Mammary epithelial cell (primary cell): ENCODE results near the gene ERMAP.

Experiments
- EZH2 ChIP-seq: IDR thresholded peaks from 2 replicates; pipeline ENCODE4 v1.6.1; 2012; ENCODE audit warnings: low read length, inconsistent platforms, borderline replicate concordance
- TF ChIP-seq, protein P1 (sequence below), 2 donors: IDR thresholded peaks in 1 of 2; conservative IDR thresholded peaks in 1 of 2; 2 replicates each; pipeline ENCODE4 v1.5.1; 2011 to 2012; ENCODE audit warnings: inconsistent platforms in 2 of 2, low read length in 2 of 2, mild to moderate bottlenecking in 2 of 2, control low read depth in 1 of 2, low read depth in 1 of 2; ENCODE audit not compliant: insufficient read depth in 1 of 2; ENCODE audit errors: extremely low read depth in 1 of 2

DNA sequence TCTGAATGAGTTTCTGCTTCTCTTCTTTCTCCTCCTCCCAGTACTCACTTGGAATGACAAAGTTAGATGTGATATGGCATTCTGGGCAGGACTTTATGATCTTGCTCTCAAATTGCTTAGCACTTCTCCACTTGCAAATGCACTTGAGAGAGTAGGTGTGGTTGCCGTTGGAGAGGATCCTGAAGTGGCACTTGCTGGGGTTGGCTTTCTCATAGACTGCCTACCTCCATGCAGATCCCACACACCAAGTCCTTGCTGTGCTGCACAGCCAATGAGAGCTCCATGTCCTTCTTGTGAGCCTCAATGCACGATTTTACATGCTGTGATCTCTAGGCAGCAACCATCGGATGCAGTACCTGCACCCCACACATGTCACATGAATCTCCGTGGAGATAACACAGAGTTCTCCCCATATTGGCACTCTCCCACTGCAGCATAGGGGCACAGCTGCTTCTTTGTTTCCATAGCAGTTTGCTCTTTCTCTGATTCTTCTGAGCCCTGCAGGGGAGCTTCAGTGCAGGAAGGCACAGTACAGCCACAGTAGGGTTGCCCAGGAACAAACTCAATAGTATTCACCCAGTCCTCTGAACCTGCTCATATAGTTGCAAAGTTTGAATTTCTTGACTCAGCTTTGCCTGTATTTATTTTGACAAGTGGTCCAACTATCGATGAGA is 74.7 kb downstream of the ERMAP start:
- TF ChIP-seq, protein P1, sequence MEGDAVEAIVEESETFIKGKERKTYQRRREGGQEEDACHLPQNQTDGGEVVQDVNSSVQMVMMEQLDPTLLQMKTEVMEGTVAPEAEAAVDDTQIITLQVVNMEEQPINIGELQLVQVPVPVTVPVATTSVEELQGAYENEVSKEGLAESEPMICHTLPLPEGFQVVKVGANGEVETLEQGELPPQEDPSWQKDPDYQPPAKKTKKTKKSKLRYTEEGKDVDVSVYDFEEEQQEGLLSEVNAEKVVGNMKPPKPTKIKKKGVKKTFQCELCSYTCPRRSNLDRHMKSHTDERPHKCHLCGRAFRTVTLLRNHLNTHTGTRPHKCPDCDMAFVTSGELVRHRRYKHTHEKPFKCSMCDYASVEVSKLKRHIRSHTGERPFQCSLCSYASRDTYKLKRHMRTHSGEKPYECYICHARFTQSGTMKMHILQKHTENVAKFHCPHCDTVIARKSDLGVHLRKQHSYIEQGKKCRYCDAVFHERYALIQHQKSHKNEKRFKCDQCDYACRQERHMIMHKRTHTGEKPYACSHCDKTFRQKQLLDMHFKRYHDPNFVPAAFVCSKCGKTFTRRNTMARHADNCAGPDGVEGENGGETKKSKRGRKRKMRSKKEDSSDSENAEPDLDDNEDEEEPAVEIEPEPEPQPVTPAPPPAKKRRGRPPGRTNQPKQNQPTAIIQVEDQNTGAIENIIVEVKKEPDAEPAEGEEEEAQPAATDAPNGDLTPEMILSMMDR (conservative IDR thresholded peaks at IDR 0.05 in 1 of 2, IDR thresholded peaks at IDR 0.05 in 1 of 2; ENCODE audit: extremely low read depth in 1 of 2, insufficient read depth in 1 of 2, low read depth in 1 of 2, low read length in 2 of 2) = no peak
- TF ChIP-seq EZH2 = no peak
